Measurements from ENCODE around the gene DSCAML1. TPM values are rescaled to one million over a fixed set of nuclear protein-coding genes. Genes with fewer than 3 reads are reported as not detected.

The DSCAML1 gene
- total and polyA plus RNA-seq, 2 of the 8 experiments (the other 6 are each of a cell fraction or from before 2014, with no cell fraction given): 0.19 to 0.24 TPM

DNA sequence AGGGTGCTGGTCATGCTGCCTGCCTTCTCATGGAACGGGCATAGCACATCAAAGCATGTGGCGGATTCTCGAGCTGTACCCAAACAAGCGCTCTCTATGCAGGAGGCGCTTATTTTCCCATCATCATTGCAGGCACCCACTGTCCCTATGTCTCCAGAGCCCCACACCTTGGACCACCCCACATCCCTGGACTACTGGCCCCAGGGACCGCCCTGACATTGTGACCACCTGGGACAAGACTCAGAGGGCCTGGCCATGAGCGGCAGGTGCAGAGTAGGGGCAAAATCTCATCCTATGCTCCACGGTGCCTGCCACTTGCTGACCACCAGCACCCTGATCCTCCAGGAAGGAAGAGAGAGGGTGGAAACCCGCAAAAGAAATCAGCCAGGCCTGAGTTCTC lies 170.4 kb downstream of the DSCAML1 start (continued):
- TF ChIP-seq, protein P1, sequence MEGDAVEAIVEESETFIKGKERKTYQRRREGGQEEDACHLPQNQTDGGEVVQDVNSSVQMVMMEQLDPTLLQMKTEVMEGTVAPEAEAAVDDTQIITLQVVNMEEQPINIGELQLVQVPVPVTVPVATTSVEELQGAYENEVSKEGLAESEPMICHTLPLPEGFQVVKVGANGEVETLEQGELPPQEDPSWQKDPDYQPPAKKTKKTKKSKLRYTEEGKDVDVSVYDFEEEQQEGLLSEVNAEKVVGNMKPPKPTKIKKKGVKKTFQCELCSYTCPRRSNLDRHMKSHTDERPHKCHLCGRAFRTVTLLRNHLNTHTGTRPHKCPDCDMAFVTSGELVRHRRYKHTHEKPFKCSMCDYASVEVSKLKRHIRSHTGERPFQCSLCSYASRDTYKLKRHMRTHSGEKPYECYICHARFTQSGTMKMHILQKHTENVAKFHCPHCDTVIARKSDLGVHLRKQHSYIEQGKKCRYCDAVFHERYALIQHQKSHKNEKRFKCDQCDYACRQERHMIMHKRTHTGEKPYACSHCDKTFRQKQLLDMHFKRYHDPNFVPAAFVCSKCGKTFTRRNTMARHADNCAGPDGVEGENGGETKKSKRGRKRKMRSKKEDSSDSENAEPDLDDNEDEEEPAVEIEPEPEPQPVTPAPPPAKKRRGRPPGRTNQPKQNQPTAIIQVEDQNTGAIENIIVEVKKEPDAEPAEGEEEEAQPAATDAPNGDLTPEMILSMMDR (IDR thresholded peaks at IDR 0.05; ENCODE audit: control extremely low read depth in 1 of 3, insufficient read depth in 1 of 3, low read depth in 1 of 3, low read length in 3 of 3): no peak
- TF ChIP-seq SIX5 (IDR thresholded peaks at IDR 0.05; ENCODE audit: low read depth, low read length): no peak

Data from H1 (cell line).